GM18907 (cell line): ENCODE data around the gene RADIL.
"Not testable (repeated sequence)": the region's sequence is repeated elsewhere in the genome, so short reads cannot be mapped to it uniquely, and the experiment has no call there.

Experiments used
- ATAC-seq: cut with Tn5 transposase; IDR thresholded peaks from one replicate; pipeline ENCODE4 v1.9.1; 2021; ENCODE audit warnings: mild to moderate bottlenecking, moderate library complexity; ENCODE audit not compliant: unreplicated experiment

Gene RADIL

DNA sequence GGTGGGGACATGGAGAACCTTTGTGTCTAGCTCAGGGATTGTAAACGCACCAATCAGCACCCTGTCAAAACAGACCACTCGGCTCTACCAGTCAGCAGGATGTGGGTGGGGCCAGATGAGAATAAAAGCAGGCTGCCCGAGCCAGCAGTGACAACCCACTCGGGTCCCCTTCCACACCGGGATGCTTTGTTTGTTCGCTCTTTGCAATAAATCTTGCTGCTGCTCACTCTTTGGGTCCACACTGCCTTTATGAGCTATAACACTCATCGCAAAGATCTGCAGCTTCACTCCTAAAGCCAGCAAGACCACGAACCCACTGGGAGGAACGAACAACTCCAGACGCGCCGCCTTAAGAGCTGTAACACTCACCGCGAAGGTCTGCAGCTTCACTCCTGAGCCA lies 89.3 kb downstream of the RADIL start:
- not testable (repeated sequence) for ATAC-seq

DNA sequence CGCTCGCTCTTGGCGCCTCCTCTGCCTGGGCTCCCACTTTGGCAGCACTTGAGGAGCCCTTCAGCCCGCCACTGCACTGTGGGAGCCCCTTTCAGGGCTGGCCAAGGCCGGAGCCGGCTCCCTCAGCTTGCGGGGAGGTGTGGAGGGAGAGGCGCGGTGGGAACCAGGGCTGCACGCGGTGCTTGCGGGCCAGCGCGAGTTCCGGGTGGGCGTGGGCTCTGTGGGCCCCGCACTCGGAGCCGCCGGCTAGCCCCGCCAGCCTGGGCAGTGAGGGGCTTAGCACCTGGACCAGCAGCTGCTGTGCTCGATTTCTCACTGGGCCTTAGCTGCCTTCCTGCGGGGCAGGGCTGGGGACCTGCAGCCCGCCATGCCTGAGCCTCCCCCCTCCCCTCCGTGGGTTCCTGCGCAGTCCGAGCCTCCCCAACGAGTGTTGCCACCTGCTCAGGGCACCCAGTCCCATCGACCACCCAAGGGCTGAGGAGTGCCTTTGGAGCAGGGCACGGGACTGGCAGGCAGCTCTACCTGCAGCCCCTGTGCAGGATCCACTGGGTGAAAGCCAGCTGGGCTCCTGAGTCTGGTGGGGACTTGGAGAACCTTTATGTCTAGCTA lies 90.0 kb downstream of the RADIL start:
- ATAC-seq: not testable (repeated sequence)

DNA sequence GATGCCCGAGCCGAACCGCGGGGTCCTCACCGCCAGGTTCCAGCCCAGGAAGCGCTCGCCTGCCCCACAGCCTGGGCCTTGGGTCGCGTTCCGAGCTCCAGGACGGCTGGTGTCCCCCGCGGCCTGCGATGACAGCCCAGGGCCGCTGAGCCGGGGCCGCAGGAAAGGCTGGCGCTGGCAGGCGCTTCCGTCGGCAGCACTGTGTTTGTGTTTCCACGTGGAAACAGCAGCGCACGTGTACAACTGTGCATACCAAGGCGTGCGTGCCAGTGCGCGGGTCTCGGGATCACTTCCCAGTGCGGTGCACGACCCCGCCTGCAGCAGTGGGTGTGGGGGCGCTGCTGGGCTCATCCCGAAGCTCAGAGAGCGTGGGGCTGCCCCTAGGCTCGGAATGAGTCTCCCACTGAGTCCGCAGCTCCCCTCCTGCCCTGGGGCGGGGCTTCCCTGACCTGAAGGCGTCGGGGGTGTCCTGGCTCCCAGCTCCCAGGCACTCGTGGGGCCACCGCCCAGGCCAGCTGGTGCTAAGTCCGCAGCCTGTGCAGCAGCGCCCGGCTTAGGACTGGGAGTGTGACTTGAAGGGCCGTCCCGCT lies 90.9 kb downstream of the RADIL start:
- no peak for ATAC-seq

DNA sequence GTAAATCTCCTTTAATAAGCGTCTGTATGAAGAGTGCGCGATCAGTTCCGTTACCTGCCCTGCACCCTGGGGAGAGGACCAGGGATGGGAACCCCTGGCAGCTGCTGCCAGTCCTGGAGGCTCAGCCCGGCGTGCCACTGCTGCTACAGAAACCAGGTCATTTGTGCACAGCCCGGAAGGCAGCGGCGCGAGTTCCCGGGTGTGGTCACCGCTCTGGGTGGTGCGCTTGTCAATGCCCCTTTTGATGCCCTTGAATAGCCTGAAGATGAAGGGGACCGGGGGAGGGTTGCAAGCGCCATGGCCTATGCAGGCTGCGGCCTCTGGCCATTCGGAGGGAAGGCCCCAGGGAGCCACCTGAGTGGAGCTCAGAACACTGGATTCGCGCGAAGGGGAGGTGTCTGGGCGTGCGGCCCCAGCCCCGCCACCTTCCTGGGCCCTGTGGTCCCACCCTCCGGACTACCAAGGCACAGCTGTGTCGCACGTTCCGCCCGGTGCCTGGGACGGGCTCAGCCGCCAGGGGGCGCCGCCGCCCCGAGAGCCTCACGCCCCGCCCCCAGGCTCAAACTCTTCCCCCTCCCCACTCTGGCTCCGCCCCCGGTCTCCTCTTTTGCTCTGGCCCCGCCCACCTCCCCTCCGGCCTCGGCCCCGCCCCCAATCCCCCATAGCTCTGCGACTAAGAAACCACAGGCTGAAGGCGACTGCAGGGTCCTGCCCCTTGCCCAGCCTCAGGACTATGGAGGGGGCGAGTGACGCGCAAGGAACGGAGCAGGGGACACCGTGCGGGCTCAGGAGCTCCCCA lies 91.6 kb downstream of the RADIL start:
- no peak for ATAC-seq

DNA sequence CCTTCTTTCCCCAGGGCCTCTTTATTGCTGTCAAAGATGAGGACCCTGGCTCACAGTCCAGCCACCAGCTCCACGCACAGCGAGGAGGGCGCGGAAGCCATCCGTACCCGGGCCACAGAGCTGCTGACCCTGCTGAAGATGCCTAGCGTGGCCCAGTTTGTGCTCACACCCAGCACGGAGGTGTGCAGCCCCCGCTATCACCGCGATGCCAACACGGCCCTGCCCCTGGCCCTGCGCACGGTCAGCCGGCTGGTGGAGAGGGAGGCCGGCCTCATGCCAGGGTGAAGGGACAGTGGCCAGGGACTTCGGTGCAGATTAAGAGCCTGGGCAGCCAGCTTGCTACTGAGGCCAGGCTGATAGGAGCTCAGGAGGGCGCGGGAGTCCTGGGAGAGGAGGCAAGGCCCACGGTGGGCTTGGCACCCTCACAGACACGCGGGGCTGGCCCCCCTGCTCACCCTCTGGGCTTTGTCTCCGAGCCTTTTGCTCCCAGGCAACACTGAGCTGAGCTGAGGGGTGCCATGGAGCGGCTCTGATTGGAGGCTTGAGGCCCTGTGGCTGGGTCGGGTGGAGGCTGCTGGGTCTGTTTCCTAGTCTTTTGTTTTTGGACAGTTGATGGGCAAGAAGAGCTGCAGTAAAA lies 92.3 kb downstream of the RADIL start:
- no peak for ATAC-seq

DNA sequence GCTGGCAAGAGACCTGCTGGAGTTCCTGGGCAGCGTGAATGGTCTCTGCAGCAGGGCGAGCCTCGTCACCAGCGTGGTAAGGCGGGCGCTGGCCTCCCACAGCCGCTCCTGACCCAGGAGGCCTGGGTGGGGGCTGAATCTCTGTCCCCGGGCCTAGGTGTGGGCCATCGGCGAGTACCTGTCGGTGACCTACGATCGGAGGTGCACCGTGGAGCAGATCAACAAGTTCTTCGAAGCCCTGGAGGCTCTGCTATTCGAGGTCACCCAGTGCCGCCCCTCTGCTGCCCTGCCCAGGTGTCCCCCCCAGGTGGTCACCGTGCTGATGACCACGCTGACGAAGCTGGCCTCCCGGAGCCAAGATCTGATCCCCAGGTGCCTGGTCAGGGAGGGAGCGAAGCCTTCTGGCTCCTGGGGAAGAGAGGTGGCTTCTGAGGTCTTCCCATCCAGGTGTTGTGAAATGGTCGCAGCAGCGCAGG lies 93.0 kb downstream of the RADIL start:
- no peak for ATAC-seq

DNA sequence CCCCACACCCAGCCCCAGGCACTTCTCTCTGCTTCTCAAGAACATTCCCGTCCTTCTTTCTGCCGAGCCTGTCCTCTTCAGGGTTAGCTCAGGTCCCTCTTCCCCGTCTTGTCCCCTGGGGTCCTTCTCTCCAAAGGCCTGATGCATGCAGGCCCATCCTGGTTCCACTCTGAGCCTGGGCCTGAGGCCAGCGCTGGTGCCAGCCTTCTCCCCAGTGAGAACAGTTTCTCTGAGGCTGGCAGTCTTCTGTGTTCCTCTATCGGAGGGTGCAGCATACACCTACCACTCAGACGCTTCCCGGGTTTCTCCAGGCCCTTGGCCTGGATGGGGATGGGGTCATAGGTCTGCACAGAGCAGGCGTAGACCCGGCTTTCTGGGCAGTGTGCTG lies 93.4 kb downstream of the RADIL start:
- no peak for ATAC-seq

DNA sequence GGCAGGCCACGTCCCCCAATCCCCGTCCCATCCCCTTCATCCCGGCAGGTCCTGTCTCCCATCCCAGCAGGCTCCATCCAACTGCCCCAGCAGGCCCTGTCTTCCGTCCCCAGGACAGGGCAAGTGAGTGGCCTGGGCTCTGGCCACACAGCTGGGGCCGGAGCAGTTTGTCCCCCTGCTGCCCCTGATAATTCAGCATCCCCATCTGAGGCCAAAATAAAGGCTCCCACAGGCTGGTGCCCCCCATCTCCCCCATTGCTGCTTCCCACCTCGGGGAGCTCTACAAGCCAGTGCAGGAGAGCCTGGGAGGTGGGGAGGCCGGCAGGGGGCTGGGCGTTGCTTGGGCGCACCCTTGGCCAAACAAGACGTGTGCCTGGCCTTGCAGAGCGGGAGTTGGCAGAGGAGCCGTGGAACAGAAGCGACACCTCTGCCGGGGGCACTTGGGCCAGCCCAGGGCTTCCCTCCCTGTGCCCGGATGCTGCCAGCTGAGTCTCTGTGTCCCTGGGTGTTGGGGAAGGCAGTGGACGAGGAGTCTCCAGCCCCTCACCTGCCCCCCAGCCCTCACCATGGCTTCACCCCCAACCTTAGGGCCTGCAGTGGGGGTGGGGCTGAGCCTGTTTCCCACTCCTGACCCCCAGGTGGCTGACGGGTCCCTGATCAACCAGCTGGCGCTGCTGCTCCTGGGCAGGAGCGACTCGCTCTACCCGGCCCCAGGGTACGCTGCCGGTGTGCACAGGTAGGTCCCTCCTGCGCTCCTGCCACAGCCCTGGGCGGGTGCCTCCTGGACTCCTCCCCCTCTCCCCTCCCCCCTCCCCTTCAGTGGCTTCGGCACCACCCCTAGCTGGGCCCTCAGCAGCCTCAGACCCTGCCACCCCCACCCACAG lies 94.1 kb downstream of the RADIL start:
- no peak for ATAC-seq

DNA sequence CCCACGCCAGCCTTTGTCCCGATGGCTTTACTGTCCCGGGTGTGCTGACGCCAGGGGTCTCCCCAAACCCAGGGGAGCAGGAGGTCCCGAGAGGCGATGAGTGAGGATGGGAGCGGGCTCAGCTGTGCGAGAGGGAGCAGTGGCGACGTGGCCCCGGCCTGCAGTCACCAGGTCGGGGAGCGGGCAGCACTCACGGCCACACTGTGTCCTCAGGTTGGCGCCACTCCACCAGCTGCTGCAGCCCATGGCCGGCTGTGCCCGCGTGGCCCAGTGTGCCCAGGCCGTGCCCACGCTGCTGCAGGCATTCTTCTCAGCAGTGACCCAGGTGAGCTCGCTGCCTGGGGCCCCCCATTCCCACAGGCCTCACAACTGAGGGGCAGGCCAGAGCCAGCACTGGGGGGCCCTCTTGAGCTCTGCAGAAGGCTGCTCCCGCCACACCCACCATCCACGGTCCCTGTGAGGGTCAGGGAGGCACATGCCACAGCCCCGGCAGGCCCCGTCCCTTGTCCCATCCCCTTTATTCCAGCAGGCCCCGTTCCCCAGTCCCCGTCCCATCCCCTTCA lies 94.8 kb downstream of the RADIL start:
- ATAC-seq: no peak

DNA sequence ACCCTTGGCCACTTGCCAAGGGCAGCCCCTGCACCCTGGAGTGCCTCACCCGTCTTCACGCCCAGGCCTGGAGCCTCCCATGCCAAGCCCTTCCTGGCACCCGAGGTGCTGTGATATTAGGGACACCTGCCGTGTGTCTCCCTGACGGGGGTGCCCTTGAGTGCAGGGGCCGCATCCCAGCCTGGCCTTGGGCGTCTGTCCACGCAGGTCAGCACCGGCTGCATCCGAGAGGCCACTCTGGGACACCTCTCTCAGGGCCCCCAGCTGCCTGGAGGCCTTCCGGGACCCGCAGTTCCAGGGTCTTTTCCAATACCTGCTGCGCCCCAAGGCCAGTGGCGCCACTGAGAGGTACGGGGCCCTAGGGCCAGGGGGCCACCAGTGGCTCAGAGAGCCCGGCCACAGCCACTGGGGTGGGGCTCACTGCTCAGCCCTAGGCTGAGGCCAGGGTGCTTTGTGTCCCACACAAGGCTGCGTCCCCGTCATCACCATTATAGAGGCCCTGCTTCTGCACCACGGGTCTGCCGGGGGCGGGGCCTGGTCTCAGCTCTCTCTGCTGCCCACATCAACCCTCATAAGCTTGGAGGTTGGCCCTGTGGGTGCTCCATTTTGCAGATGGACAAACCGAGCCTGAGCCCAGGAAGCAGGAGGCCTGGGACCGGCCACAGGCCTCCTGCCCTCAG lies 95.4 kb downstream of the RADIL start:
- ATAC-seq: no peak

DNA sequence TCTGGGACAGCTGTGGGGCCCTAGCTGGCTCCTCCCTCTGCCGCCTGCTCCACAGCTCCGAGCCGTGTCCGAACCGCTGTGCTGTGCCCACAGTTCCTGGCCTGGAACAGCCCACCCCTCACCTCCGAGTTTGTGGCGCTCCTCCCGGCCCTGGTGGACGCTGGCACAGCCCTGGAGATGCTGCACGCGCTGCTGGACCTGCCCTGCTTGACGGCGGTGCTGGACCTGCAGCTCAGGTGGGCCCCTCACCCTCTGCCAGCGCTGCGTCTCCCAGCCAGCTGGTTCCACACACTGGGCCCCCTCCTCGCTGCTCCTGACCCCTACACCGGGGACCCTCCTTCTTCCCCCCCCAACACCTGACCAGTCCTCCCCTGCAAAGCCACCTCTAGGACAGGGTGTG lies 96.0 kb downstream of the RADIL start:
- no peak for ATAC-seq

DNA sequence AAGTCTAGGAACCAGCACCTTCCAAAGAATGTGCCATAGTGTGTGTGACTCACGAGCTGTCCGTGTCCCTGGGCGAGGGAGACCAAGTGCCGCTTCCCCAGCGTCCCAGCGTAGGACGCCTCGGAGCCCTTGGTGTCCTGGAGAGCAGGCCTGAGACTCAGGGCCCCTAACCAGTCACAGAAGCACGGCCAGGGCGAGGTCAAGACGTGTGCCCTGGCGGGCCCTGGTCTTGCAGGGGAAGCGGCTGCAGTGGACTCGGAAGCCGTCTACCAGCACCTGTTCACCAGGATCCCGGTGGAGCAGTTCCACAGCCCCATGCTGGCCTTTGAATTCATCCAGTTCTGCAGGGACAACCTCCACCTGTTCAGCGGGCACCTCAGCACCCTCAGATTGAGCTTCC lies 97.5 kb downstream of the RADIL start:
- no peak for ATAC-seq

DNA sequence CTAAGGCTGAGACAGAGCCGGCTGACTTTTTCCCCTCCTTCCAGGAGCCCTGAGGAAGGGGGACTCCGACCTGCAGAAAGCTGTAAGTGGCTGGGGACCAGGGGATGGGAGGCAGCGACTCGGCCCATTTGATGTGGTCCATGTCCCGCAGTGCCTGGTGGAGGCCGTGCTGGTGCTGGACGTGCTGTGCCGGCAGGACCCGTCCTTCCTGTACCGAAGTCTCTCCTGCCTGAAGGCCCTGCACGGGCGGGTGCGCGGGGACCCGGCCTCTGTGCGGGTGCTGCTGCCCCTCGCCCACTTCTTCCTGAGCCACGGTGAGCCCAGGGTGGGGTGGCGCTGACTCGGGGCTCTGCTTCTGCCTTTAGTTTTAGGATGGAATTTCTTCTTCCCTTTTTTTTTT lies 98.1 kb downstream of the RADIL start:
- ATAC-seq: no peak

DNA sequence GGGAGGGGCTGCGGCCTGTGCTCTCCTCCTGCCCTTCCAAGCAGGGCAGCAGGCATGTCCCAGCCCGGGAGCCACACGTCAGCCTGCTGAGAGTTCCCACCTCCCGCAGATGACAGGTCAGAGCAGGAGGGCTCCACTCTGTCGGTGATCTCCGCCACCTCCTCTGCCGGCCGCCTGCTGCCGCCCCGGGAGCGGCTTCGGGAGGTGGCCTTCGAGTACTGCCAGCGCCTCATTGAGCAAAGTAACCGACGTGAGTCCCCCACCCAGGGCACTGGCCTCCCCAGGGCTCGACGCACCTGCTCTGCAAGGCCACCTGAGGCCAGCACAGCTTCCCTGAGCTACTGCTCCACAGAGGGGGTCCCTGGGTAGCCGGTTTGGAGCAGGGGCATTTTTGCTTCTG lies 98.7 kb downstream of the RADIL start:
- ATAC-seq: no peak

DNA sequence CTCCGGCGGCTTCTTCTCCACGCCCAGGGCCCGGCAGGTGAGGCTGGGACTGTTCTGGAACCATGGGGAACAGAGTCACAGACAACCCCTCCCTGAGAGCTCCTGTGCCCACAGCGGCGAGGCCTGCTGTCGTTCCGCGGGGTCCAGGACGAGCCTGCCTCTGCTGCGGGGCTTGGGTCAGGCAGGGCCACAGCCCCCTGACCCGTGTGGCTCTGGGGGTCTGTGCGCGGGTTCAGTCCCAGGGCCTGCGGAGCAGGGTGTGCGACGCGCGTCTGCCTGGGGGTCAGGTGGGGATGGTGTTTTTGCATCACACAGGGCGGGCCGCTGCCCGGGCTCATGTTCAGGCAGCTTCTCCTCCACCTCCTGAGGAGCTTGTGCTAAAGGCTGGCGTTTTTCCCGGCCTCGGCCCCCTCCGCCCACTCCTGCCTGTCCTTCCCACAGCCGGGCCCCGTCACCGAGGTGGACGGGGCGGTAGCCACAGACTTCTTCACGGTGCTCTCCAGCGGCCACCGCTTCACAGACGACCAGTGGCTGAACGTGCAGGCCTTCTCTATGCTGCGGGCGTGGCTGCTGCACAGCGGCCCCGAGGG lies 99.7 kb downstream of the RADIL start:
- no peak for ATAC-seq

DNA sequence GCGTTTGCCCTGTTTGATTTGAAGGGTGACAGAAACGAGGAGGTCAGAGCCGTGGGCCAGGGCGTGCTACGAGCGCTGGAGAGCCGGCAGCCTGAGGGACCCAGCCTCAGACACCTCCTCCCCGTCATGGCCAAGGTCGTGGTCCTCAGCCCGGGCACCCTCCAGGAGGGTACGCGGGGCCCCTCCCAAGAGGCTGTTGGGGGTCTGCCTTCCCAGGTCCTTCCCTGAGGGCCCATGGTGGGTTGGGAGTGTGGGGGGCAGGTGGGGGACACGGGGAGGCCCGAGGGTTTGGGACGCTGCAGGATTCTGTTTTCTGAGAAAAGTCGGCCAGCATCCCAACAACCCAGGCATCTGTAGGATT lies 100.2 kb downstream of the RADIL start:
- no peak for ATAC-seq

DNA sequence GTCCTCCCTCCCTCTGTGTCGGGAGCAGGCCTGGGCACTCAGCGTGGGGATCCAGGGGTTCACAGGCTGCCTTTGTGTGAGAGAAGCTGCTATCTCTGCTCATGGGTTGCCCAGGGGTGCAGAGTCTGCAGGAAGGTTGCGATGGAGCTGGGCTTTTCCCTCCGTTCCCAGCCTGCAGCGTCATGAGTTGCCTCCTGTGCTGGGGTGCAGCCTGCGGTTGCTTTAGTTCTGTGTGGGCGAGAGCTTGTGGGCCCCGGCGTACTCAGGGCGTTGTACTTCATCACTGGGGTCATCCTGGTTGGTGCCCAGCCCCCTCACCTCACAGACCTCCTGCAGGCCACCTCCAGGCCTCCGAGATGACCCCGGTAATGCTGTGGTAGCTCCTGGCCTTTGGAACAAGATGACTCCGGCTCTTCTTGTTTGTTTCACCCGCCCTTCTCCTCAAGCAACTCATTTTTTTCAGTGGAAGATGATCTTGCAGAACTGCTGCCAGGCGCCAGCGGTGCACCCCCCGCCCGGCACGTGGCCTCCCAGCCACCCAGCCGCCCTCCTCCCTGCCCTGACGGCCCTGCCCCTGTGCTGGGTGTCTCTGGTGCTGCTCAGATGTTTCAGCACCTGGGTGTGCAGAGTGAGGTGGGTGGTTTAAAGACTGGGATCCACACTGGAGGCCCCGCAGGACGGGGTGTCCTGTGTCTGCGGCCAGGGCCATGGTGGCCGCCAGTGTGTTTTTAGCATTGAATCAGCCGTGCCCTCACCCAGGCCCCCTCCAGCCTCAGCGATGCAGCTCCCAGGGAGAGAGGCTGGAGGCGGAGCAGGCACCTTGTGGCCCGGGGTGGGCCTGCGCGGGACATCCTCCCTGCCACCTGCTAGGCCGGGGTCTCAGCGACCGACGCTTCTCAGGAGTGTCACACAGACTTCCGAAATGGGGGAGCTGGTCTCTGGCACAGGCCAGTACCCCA lies 100.9 kb downstream of the RADIL start:
- no peak for ATAC-seq

DNA sequence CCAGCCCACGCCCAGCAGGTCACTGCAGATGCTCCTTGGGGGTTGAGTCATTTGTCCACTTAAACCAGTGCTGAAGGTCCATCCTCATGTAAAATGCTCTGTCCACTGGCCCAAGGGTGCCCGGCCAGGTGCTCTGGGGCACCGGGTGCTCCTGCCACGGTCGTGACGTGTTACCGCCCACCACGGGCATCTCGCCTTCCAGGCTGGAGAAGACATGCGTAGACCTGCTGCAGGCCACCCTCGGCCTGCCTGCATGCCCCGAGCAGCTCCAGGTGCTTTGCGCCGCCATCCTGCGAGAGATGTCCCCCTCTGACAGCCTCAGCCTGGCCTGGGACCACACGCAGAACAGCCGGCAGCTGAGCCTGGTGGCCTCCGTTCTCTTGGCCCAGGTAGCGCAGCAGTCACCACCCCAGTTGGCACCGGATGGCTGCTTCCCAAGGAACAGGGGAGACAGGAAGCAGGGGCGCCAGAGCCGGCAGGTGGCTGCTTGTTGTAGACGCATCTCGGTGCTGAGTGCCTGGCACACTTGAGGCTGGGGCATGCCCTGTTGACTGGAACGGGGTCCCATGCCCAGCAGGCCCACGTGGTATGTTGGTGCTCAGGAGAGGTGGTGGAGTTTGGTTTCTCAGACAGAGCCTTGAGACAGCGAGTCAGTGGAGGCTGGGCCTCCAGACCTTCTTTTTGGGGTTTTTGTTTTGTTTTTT lies 102.0 kb downstream of the RADIL start:
- ATAC-seq: no peak
